ENCODE data around the gene FASTKD2.

DNA sequence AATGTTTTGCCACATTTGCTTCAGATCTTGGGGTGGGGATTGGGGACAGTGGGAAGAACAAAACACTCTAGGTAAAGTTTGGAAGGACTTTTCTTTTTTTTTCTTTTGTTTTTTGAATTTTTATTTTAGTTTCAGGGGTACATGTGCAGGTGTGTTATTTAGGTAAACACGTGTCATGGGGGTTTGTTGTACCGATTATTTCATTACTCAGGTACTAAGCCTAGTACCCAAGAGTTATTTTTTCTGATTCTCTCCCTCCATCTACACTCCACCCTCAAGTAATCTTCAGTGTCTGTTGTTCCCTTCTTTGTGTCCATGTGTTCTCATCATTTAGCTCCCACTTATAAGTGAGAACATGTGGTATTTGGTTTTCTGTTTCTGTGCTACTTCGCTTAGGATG, 73.3 kb downstream of the FASTKD2 start:
- TF ChIP-seq, protein P1, sequence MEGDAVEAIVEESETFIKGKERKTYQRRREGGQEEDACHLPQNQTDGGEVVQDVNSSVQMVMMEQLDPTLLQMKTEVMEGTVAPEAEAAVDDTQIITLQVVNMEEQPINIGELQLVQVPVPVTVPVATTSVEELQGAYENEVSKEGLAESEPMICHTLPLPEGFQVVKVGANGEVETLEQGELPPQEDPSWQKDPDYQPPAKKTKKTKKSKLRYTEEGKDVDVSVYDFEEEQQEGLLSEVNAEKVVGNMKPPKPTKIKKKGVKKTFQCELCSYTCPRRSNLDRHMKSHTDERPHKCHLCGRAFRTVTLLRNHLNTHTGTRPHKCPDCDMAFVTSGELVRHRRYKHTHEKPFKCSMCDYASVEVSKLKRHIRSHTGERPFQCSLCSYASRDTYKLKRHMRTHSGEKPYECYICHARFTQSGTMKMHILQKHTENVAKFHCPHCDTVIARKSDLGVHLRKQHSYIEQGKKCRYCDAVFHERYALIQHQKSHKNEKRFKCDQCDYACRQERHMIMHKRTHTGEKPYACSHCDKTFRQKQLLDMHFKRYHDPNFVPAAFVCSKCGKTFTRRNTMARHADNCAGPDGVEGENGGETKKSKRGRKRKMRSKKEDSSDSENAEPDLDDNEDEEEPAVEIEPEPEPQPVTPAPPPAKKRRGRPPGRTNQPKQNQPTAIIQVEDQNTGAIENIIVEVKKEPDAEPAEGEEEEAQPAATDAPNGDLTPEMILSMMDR (IDR thresholded peaks at IDR 0.05): no peak
- TF ChIP-seq POLR2A (IDR thresholded peaks at IDR 0.05) (no peak), POLR2AphosphoS5 (IDR thresholded peaks at IDR 0.05) (no peak)

All from prostate gland (tissue), 2 donors.